Activated B cell treated with CpG ODN at 0.5 μM for 24 hours (primary cell): ENCODE results near the gene SLC2A11. TPM values are rescaled to one million over a fixed set of nuclear protein-coding genes. Genes with fewer than 3 reads are reported as not detected.

Source experiments
- ATAC-seq: fragments of 200-7000 bp; cut with Tn5 transposase; one replicate; pipeline ENCODE4 v1.10.0; 2021; ENCODE audit warnings: low read depth, mild to moderate bottlenecking, moderate library complexity
- CTCF ChIA-PET: fragments of 350-600 bp; sonication (Branson Sonifier 250); formaldehyde crosslinking; loops from one replicate; lab custom pipeline; 2021; ENCODE audit warnings: antibody characterized with exemption; lab: Charles Lee
- POLR2A ChIA-PET: fragments of 350-600 bp; sonication (Branson Sonifier 250); formaldehyde crosslinking; loops from one replicate; lab custom pipeline; 2021; ENCODE audit warnings: antibody characterized with exemption; lab: Charles Lee
- DNase-seq: peaks from one replicate; pipeline ENCODE4 v3.0.0; 2022
- H3K27ac Mint-ChIP-seq: one replicate; pipeline ENCODE4 v1.8.0; 2020; ENCODE audit warnings: mixed read lengths
- H3K27me3 Mint-ChIP-seq: one replicate; pipeline ENCODE4 v1.8.0; 2021; ENCODE audit warnings: mixed read lengths
- H3K36me3 Mint-ChIP-seq: one replicate; pipeline ENCODE4 v1.8.0; 2021; ENCODE audit warnings: low read depth, mixed read lengths
- H3K4me1 Mint-ChIP-seq: one replicate; pipeline ENCODE4 v1.8.0; 2021; ENCODE audit warnings: mixed read lengths
- H3K4me3 Mint-ChIP-seq: one replicate; pipeline ENCODE4 v1.8.0; 2020; ENCODE audit warnings: mild to moderate bottlenecking, mixed read lengths
- H3K9me3 Mint-ChIP-seq: one replicate; pipeline ENCODE4 v1.8.0; 2020; ENCODE audit warnings: mixed read lengths
- intact Hi-C: fragments of 100-400 bp; cut with micrococcal nuclease; formaldehyde crosslinking; loops from one replicate; pipeline ENCODE4 v1.15.1; 2024
- total RNA-seq: library from RNA; stranded (reverse); gene quantifications from 2 replicates; pipeline ENCODE4 v1.2.3, GENCODE V29; 2022
- TF ChIP-seq, protein P1 (sequence below): fragments of 200-600 bp; IDR thresholded peaks from one replicate; pipeline ENCODE4 v1.8.0; 2022; ENCODE audit warnings: antibody characterized with exemption, mild to moderate bottlenecking

The SLC2A11 gene
- total RNA-seq, 1 donor from 2014 or later: 30.2 TPM

GRCh38 chr22:23875801-23876200 is 18.1 kb downstream of the SLC2A11 start:
- POLR2A ChIA-PET: no interaction called here
- intact Hi-C loops: no loop called here
- Mint-ChIP-seq H3K9me3 (no peaks in the 10 kb centered on the region), H3K4me3 (no peak overlapping the region), H3K36me3 (peaks cover 63% of the 10 kb centered on the region), H3K4me1 (peaks cover 3% of the 10 kb centered on the region), H3K27ac (no peak overlapping the region), H3K27me3 (no peaks in the 10 kb centered on the region)
- DNase-seq (no peak), ATAC-seq (no peak)
- TF ChIP-seq, protein P1, sequence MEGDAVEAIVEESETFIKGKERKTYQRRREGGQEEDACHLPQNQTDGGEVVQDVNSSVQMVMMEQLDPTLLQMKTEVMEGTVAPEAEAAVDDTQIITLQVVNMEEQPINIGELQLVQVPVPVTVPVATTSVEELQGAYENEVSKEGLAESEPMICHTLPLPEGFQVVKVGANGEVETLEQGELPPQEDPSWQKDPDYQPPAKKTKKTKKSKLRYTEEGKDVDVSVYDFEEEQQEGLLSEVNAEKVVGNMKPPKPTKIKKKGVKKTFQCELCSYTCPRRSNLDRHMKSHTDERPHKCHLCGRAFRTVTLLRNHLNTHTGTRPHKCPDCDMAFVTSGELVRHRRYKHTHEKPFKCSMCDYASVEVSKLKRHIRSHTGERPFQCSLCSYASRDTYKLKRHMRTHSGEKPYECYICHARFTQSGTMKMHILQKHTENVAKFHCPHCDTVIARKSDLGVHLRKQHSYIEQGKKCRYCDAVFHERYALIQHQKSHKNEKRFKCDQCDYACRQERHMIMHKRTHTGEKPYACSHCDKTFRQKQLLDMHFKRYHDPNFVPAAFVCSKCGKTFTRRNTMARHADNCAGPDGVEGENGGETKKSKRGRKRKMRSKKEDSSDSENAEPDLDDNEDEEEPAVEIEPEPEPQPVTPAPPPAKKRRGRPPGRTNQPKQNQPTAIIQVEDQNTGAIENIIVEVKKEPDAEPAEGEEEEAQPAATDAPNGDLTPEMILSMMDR: no peak
- CTCF ChIA-PET: no interaction called here

DNA sequence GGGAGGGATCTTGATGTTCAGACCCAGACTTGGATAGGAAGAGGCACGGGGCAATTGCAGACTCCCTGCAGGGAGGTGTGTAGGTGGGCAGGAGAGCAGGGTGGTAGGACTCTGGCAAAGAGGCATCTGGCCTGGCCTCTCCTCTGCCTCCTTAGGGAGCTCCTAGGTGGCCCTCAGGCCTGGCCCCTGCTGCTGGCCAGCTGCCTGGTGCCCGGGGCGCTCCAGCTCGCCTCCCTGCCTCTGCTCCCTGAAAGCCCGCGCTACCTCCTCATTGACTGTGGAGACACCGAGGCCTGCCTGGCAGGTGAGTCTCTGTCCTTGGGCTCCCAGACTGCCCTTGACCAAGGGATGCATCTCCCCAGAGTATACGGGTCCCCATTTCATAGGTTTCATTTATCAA is 19.9 kb downstream of the SLC2A11 start:
- ATAC-seq: no peak
- H3K4me1 Mint-ChIP-seq: peaks cover 3% of the 10 kb centered on the region
- POLR2A ChIA-PET: interaction anchor here (0.8 kb wide), 1 partner anchor 16 kb away, joined by 4 read pairs; no protein-coding TSS in a partner anchor
- H3K4me3 Mint-ChIP-seq: no peak overlapping the region
- no peaks in the 10 kb centered on the region for H3K9me3 Mint-ChIP-seq
- CTCF ChIA-PET: no interaction called here
- TF ChIP-seq, protein P1: no peak
- intact Hi-C loops: no loop called here
- H3K27ac Mint-ChIP-seq: no peak overlapping the region
- no peak for DNase-seq
- H3K27me3 Mint-ChIP-seq: no peaks in the 10 kb centered on the region
- peaks cover 75% of the 10 kb centered on the region for H3K36me3 Mint-ChIP-seq

DNA sequence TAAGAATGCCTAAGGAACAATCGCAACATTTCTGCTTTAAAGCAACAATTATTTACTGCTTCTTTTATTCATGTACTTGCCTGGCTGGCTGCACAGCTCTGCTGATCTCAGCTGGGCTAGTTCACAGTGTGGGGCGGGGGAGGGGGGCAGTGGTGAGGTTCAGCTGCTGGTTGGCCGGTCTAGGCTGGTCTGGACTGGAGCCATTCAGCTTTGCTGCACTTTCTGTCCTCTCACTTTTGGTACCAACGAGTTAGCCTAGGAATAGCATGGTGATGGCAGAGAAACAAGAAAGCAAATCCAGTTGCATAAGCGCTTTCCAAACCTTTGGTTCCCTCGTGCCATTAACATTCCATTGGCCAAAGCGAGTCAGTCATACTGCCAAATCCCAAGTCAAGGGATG is 20.5 kb downstream of the SLC2A11 start:
- no peaks in the 10 kb centered on the region for H3K27me3 Mint-ChIP-seq
- intact Hi-C loops: no loop called here
- POLR2A ChIA-PET: interaction anchor here (0.6 kb wide), 1 partner anchor 20 kb away, joined by 5 read pairs; no protein-coding TSS in a partner anchor
- H3K4me1 Mint-ChIP-seq: peaks cover 3% of the 10 kb centered on the region
- ATAC-seq (no peak), DNase-seq (no peak)
- no peak overlapping the region for H3K4me3 Mint-ChIP-seq
- TF ChIP-seq, protein P1: no peak
- peaks cover 72% of the 10 kb centered on the region for H3K36me3 Mint-ChIP-seq
- H3K27ac Mint-ChIP-seq: no peak overlapping the region
- CTCF ChIA-PET: no interaction called here
- no peaks in the 10 kb centered on the region for H3K9me3 Mint-ChIP-seq

DNA sequence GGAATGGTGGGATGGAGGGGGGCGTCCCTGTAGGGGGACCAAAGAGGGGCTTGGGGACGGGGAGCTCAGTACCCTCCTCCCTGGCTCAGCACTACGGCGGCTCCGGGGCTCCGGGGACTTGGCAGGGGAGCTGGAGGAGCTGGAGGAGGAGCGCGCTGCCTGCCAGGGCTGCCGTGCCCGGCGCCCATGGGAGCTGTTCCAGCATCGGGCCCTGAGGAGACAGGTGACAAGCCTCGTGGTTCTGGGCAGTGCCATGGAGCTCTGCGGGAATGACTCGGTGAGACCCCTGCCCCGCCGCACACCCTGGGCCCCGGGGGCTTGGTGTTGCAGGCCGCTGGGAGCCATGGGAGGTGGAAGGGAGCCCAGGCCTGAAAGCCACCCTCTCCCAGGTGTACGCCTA is 24.7 kb downstream of the SLC2A11 start:
- TF ChIP-seq, protein P1: no peak
- intact Hi-C loops: no loop called here
- Mint-ChIP-seq H3K4me1 (no peaks in the 10 kb centered on the region), H3K4me3 (no peak overlapping the region), H3K27ac (no peak overlapping the region), H3K9me3 (no peaks in the 10 kb centered on the region), H3K27me3 (no peaks in the 10 kb centered on the region), H3K36me3 (peaks cover 50% of the 10 kb centered on the region)
- ChIA-PET POLR2A (no interaction called here), CTCF (no interaction called here)
- DNase-seq: no peak
- ATAC-seq: no peak

DNA sequence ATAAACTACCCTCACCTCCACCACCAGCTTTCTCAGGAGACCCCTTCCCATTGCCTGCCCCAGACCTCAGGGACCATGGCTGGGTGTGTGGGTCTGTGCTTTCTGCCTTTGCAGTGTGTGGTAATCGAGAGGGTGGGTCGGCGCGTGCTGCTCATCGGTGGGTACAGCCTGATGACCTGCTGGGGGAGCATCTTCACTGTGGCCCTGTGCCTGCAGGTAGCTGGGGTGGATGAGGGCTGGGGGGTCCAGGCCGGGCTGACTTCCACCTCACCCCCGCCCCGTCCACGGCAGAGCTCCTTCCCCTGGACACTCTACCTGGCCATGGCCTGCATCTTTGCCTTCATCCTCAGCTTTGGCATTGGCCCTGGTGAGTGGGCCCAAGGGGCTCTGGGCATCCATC is 26.0 kb downstream of the SLC2A11 start:
- Mint-ChIP-seq H3K4me3 (no peak overlapping the region), H3K36me3 (peaks cover 39% of the 10 kb centered on the region), H3K27ac (no peak overlapping the region), H3K9me3 (no peaks in the 10 kb centered on the region), H3K27me3 (no peaks in the 10 kb centered on the region), H3K4me1 (no peaks in the 10 kb centered on the region)
- intact Hi-C loops: no loop called here
- CTCF ChIA-PET: no interaction called here
- POLR2A ChIA-PET: interaction anchor here (0.7 kb wide), 1 partner anchor 9 kb away, joined by 3 read pairs; no protein-coding TSS in a partner anchor
- ATAC-seq: no peak
- TF ChIP-seq, protein P1: no peak
- DNase-seq: no peak
